GM20431 (cell line): ENCODE results near the gene TSPAN18.

Source experiments
- in situ Hi-C: fragments of 300-500 bp; cut with MseI, MboI; formaldehyde crosslinking; loops from one replicate; pipeline ENCODE4 v1.15.0; 2020; ENCODE audit warnings: low sequenced_read_pairs; ENCODE audit not compliant: unreplicated experiment

TSPAN18 gene

DNA sequence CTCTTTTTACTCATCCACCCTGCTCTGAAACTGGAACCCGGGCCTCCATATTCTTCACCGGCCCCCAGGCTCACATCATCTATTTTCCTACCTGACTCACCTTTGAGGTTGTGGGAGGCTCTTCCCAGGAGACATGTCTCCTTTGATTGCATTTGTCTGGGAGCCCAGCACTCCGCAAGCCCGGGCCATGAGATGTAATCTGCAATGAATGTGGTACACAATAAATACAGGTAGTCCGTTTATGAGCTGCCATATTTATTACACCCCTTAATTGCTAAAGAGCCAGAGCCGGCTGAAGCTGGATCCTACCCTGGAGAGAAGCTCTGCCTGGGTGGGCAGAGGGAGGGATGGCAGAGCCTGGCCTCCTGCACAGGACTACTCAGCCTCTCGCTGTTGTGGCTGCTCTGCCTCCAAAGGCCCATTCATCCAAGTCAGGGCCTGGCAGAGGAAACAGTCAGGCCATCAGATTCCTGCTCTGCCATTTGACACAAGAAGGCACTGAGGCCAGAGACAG is 174.4 kb downstream of the TSPAN18 start:
- in situ Hi-C loops = loop anchor here (25.0 kb wide), 2 partner anchors 164 to 364 kb away; partner anchors contain the start of gene TSPAN18

DNA sequence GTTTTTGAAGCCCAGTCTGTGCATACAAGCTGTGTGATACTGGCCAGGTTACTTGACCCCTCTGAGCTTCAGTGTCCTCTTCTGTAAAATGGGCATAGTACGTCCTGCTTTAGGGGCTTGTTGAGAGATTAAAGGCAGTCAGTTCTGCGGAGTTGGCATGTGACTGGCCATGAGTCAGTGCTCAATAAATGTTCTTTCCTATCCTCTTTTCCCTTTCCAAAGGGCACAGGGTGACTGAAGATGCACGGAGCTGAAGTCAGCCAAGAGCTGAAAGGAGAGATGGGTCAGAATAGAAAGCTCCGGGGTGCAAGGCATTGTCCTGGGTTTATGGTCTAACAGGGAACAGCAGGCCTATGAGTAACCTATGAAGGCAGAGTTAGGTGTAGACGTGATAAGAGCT is 175.0 kb downstream of the TSPAN18 start:
- in situ Hi-C loops = loop anchor here (25.0 kb wide), 2 partner anchors 164 to 364 kb away; partner anchors contain the start of gene TSPAN18

DNA sequence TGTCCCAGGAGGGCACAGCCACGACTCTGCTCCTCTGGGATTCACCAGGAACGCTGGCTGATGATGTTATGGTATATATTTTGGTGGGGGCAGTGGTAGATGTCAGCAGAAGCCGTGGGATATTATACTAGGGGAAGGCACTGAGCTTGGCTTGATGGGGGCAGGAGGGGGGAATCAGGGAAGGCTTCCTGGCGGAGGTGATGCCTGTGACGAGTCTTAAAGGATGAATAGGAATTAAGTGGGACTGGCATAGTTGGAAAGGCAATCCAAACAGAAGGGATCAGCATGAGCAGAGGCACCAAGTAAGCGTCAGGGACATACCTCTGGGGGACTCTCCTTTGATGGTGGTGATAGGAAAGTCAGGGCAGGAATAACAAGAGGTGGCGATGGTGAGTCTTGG is 176.3 kb downstream of the TSPAN18 start:
- in situ Hi-C loops = loop anchor here (25.0 kb wide), 2 partner anchors 166 to 366 kb away; partner anchors contain the start of gene TSPAN18

DNA sequence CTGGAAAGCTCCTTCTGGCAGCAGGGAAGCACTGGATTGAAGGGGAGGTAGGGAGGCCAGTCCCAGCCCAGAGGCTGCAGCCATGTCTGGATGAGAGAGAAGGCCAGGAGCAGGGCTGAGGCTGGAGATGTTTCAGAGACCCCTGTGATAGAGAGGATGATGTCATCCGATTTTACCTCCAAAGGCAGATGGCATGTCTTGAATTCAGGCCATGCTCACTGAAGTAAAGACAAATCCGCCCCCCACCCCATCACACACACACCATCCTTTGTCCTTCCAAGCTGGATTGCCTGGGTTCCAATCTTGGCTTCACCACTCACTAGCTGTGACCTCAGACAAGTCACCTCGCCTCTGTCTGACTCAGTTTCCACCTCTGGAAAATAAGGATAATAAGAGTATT is 176.8 kb downstream of the TSPAN18 start:
- in situ Hi-C loops = loop anchor here (25.0 kb wide), 2 partner anchors 166 to 366 kb away; partner anchors contain the start of gene TSPAN18

DNA sequence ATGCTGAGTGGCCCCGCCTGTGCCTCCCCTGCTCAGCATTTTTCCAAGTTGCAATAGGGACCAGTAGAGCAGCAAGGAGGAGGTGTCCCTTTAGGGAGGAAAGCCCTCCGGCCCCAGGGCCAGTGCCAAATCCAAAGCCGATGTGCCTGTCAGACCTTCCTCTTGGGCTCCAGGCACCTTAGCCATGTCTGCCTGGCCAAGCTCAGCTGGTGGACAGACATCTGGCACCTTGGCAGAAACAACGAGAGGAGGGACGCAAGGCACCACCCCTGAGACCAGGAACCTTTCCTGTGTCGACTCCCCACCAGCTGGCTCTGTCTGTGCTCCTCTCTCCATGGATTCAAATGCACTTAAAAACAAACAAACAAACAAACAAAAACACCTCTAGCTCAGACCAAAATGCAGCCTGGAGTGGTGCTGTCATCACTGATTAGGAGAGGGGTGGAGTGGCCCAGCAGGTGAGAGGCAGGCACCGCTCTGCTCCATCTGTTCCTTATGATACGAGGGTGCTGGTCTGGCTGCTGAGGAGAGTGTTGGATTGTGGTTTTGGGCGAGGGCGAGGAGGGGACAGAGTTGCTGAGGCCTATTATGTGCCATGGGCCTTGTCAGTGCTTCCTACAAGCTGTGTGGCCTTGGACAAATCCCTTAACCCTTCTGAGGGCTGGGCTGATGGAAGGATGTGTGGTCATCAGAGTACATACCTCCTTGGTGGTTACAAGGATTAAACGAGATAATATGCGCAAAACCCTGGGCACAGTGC is 177.7 kb downstream of the TSPAN18 start:
- in situ Hi-C loops = loop anchor here (25.0 kb wide), 2 partner anchors 167 to 367 kb away; partner anchors contain the start of gene TSPAN18

DNA sequence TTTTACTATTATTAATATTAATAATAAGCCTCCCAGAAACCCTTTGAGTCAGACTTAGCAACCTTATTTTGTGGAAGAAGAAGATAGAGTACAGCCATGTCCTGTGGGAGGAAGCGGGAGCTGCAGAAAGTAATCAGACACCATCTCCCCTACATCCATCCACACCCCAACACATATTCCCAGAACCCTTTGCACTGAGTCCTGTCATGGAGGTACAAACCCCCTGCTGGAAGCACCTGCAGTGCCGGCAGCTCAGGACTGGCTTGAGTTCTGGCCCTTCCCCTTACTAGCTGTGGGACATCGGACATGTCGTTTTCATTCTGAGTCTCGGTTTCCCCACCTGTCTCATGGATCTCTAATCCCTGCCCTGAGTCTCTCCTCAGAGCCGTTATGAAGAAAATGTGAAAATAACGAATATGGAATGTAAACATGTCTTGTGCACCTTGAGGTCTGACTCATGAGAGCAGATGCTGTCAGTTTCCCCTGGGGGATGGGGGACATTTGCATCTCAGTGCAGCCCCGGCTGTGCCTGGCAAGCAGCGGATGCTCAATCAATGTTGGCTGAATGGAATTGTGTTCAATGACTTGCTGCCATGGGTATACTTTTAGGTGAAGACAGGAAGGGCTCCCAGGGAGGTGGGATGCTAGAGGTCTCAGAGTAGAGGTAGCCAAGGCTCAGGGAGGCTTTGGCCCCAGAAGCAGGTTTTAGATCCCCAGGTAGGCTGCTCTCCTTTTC is 178.5 kb downstream of the TSPAN18 start:
- in situ Hi-C loops = loop anchor here (25.0 kb wide), 2 partner anchors 168 to 368 kb away; partner anchors contain the start of gene TSPAN18

DNA sequence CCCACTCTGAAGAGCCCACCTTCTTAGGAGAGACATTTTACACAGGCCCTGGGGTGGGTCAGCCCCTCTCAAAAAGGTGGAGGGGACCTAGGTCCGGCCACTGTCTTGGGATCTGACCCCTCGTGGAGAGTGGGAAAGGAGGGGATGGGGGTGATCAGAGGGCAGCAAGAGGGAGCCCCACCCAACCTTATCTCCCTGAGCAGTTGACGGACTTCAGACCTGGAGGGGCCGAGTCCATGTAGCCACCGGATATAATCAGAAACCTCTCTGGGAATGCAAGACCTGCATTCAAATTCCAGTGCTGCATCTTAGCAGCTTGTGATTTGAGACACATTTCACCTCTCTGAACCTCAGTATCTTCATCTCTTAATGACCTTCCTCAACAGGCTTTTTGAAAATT is 179.9 kb downstream of the TSPAN18 start:
- in situ Hi-C loops = loop anchor here (25.0 kb wide), 2 partner anchors 169 to 369 kb away; partner anchors contain the start of gene TSPAN18

DNA sequence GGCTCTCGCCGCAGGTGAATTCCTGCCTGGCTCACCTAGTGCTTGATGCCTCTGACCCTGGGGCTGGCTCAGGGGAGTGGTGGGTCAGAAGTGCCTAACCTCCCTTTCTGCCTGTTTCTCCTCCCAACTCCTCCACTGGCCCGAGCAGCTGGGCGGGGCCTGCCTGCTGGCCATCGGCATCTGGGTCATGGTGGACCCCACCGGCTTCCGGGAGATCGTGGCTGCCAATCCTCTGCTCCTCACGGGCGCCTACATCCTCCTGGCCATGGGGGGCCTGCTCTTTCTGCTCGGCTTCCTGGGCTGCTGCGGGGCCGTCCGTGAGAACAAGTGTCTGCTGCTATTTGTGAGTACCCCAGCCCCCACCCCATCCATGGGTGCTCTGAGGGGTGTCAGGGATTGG is 182.8 kb downstream of the TSPAN18 start:
- in situ Hi-C loops = loop anchor here (25.0 kb wide), 2 partner anchors 172 to 372 kb away; partner anchors contain the start of gene TSPAN18

DNA sequence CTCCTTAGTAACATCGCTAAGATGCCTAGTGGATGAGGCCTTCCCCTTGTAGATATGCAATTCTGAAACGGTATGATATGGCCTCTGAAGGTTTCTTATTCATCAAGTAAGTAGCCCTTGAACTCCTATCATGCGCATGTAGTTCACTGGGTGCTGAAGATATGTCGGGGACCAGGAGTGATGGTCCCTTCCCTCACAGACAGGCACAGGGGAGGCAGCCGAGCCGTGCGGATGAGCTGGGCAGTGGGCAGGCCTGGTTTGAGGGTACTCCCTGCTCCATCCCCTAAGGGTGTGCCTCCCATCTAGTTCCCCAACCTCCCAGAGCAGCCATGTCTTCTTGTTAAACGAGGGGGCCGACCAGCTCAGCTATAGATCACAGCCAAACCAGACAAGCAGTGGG is 183.8 kb downstream of the TSPAN18 start:
- in situ Hi-C loops = loop anchor here (25.0 kb wide), 2 partner anchors 173 to 373 kb away; partner anchors contain the start of gene TSPAN18

DNA sequence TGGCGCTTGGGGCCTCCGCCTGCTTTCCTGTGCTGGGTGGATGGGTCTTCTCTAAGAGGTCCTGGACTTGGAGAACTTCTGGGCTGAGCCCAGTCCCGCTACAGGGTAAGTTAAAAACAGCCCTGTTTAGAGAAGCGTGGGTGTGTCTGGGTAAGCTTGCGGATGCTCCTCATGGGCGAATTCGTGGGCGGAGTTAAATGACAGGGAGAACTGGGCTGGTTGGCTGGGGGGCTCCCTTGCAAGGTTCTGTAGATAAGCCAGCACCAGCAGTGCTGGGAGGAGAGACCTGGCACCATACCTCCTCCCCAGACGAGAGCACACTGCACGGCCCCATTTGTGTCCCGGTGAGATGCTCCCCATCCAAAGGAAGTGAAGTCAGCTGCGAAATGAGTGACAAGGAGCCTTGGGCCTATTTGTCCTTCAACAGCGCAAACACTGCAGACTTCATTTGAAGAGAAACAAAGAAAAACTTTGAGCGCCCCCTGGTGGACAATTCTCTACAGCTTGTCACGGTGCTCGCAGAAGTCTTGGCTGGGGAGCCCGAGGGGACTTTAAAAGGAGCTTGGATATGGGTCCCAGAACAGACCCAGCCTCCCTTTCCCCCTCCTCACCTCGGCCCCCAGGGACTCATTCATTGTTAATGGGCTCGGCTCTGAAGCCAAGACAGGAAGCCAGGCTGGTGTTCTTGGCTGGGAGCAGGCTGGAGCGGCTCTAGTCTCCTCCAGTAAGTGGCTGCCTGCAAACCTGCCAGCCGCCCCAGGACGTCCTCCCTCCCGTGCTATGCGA is 184.5 kb downstream of the TSPAN18 start:
- in situ Hi-C loops = loop anchor here (25.0 kb wide), 2 partner anchors 174 to 374 kb away; partner anchors contain the start of gene TSPAN18

DNA sequence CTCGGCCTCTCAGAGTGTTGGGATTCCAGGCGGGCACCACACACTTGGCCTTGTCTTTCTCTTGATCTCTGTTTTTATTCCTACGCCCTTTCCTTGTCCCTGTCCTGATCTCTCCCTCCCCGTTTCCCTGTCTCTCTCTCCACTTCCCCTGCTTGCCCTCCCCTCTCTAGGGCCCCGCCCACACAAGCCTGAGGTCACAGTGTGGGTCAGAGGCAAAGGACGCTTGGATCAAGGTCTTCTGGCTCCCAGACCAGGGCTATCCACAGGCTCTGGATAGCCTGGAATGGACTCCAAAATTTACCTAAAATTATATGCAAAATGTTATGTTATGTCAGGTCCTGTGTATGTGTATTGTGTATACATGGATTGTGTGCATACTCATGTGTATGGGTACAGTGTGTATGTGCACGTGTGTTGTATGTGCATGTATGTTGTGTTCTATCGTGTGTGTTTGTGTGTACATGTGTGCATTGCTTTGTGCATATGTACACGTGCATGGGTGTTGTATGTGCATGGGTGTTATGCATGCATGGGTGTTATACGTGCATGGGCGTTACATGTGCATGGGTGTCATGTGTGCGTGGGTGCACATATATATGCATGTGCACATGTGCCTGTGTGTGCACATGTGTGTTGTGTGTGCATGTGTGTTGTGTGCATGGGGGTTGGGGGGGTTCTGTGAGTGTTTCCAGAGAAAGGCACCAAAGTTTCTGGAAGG is 185.7 kb downstream of the TSPAN18 start:
- in situ Hi-C loops = loop anchor here (25.0 kb wide), 2 partner anchors 175 to 375 kb away; partner anchors contain the start of gene TSPAN18

DNA sequence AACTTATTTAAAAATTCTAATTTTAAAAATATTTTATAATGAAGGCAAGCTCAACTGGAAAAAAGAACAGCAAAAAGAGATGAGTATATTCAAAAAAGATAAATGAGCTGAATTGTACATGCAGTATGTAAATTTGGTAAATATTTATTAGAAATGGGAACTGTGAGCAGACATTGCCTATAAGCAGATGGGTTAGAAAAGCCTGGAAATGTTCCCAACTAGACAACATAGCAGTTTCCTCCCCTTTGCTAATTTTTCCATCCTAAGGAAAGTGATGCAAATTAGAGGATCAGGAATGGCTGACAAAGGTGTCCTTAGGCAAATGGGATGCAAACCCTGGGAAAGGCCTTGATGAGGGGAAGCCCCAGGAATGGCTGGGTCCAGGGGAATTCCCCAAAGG is 186.7 kb downstream of the TSPAN18 start:
- in situ Hi-C loops = loop anchor here (25.0 kb wide), 2 partner anchors 176 to 376 kb away; partner anchors contain the start of gene TSPAN18

DNA sequence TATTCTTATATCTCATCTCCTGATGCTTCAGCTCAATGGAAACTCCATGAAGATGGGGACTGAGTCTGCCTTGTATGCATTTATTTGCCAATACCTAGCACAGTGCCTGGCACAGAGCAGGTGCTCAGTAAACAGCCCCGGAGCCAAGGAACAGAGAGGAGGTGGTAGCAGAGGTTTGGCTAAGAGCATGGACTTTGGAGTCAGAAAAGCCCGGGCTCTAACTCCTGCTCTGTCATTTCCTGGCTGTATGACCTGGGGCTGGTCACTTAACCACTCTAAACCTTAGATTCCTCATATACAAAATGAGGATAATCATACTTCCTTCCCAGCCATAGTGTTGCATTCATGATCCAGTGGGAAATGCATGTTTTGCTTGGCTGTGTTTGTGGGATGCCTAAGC is 187.3 kb downstream of the TSPAN18 start:
- in situ Hi-C loops = loop anchor here (25.0 kb wide), 2 partner anchors 177 to 377 kb away; partner anchors contain the start of gene TSPAN18

DNA sequence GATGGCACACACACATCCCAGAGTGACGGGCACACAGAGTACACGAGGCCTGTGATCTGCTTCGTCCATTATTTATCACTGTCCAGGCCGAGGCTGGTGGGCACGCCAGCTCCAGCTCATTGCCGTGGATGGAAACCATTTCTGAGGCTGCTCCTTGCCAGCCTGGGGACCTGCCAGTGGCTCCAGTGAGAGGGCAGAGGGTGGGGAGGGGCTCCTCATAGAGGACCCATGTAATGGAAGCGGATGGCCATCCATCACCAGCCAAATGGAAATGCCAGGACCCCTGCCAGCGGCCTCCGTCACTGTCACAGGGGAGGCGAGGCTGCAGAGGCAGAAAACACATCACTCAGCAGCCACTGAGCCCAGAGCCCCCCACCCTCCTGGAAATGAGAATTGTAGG is 188.2 kb downstream of the TSPAN18 start:
- in situ Hi-C loops = loop anchor here (25.0 kb wide), 2 partner anchors 178 to 378 kb away; partner anchors contain the start of gene TSPAN18

DNA sequence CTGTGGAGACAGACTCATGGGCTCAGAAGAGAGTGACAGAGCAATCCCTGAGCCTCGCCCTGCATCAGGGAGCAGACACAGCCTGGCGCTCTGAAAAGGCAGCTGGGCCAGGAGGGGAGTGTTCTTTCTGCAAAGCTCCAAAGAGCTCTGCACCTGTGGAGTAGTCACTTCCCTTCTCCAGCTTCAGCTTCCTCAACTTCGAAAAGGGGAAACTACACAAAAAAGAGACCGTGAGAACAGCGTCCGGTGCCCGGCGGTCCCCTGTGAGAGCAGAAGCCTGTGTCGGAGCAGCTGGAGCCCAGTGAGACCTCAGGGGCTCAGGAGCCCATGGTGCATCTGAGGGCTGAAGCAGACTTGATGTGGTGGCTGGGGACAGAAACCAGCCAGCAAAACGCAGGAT is 188.9 kb downstream of the TSPAN18 start:
- in situ Hi-C loops = loop anchor here (25.0 kb wide), 2 partner anchors 178 to 378 kb away; partner anchors contain the start of gene TSPAN18

DNA sequence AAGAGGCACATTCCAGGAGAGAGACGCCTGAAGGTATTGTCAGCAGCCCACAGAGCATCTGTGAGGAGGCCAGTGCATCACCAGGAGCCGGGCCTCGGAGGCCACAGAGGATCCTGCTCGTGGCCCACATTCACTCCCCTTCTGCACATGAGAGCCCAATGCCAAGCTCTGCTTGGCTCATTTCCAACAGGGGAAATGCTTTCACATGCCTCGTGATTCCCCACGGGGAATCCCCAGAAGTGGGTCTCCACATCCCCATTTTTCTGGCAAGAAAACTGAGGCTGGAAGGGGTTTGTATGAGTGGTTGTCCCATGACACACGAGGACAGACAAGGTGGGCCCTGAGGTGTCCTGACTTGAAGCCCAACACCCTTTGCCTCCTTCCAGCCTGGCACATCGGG is 189.6 kb downstream of the TSPAN18 start:
- in situ Hi-C loops = loop anchor here (25.0 kb wide), 2 partner anchors 179 to 379 kb away; partner anchors contain the start of gene TSPAN18

DNA sequence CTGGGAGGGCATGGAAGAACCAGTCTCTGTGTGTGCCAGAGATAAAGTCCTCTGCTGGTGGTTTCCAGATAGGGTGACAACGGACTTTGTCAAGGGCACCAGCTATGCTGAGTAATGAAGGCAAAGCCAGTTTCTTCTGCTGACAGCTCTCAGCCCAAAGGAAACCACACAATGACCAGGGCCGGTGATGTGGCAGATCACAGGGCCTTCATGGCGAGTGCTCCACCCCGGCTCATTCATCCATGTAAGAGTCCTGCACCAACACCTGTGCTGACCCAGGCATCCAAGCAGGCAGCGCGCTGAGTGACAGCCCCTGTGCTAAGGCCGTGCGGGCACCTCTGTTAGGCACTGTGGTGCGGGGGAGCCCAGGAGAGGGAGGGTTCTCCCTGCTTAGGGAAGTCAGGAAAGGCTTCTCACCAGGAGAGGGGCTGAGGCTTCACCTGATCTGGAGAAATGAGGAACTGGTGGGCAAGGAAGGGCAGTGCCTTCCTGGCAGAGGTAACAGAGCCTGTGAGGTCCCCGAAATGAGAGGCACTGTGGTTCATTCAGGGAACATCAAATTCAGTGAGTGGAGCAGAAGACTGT is 190.1 kb downstream of the TSPAN18 start:
- in situ Hi-C loops = loop anchor here (25.0 kb wide), 2 partner anchors 180 to 380 kb away; partner anchors contain the start of gene TSPAN18

DNA sequence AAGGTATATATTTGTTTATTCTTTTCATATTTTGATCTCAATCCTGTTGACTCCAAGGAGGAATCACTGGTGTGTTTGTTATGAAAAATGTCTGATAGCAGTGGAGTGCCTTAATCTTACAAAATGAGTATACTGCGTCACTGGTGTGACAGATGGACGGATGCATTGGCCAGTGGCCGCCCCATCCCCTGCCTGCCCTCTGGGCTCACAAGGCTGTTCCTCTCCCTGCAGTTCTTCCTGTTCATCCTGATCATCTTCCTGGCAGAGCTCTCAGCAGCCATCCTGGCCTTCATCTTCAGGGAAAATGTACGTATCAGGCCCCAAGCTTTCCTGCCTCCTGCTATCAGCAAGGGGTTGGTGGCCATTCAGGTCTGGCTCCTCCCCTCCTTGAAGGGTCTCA is 191.0 kb downstream of the TSPAN18 start:
- in situ Hi-C loops = loop anchor here (25.0 kb wide), 2 partner anchors 180 to 380 kb away; partner anchors contain the start of gene TSPAN18
